B cell (primary cell): ENCODE data around the gene GALNT18.
"Not testable (repeated sequence)": the region's sequence is repeated elsewhere in the genome, so short reads cannot be mapped to it uniquely, and the experiment has no call there.

Experiments used
- CTCF ChIP-seq: fragments of 200-600 bp; IDR thresholded peaks from one replicate; pipeline ENCODE4 v1.8.0; 2022; ENCODE audit warnings: antibody characterized with exemption, mild to moderate bottlenecking
- EZH2 ChIP-seq: IDR thresholded peaks from 2 replicates; pipeline ENCODE4 v1.6.1; 2012; ENCODE audit warnings: borderline replicate concordance, low read depth, mild to moderate bottlenecking, moderate library complexity, low read length; ENCODE audit not compliant: insufficient read depth, poor library complexity, severe bottlenecking

DNA sequence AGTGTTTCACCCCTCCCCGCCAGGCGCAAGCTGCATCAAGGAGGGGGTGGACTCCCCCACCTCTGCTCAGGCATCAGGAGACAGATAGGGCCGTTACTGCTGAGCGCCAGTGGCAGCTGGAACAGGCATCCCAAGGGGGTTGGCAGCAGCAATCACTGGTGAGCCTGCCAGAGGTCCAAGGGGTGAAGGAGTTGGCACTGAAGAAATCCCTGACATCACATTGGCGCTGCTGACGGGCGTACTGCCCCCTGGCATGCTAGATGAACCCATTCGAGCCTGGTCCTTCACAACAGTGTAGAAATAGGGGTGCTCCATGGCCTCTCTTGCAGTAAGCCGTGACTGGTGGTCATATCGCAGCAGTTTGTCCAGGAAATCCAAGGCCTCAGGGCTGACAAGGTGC, 270.0 kb downstream of the GALNT18 start:
- TF ChIP-seq CTCF, EZH2: not testable (repeated sequence)
